T-cell (primary cell): ENCODE results near the gene MAP2K6. TPM values are rescaled to one million over a fixed set of nuclear protein-coding genes. Genes with fewer than 3 reads are reported as not detected.
A peak's percentile ranks its signal among the peaks of the same experiment; 100 is the strongest.

Source experiments
- ATAC-seq, 4 experiments: fragments of 200-7000 bp in 3 of 4; fragments of 150-1000 bp in 1 of 4; cut with Tn5 transposase; replicated peaks in 1 of 4; 1 replicate in 3 of 4; 2 replicates in 1 of 4; pipeline ENCODE4 v1.10.0; 2021; ENCODE audit warnings: moderate library complexity in 3 of 4, mild to moderate bottlenecking in 2 of 4, moderate number of reproducible peaks in 1 of 4
- CTCF ChIA-PET, 2 donors: fragments of 300-600 bp; sonication (Branson Sonifier 250); formaldehyde crosslinking; loops; one replicate each; lab custom pipeline; 2022; ENCODE audit warnings: antibody characterized with exemption in 2 of 2; lab: Charles Lee
- POLR2A ChIA-PET, 2 donors: fragments of 300-600 bp; sonication (Branson Sonifier 250); formaldehyde crosslinking; loops; one replicate each; lab custom pipeline; 2022; ENCODE audit warnings: antibody characterized with exemption in 2 of 2; lab: Charles Lee
- DNase-seq, 35 experiments: peaks; one replicate each; pipeline versions ENCODE4 v3.0.0 to v3.0.0-alpha.2; 2013 to 2023
- H3K27ac ChIP-seq: one replicate; pipeline ENCODE4 v1.5.1; 2013; ENCODE audit warnings: low read length
- H3K27me3 ChIP-seq, 2 experiments: replicated peaks in 1 of 2; 1 replicate in 1 of 2; 2 replicates in 1 of 2; pipeline versions ENCODE4 v1.6.1 to v1.7.0; 2013; ENCODE audit warnings: low read length in 1 of 2, mixed read lengths in 1 of 2; ENCODE audit not compliant: control insufficient read depth in 2 of 2, insufficient read depth in 2 of 2; ENCODE audit errors: extremely low read depth in 1 of 2
- H3K36me3 ChIP-seq, 2 donors: 1 replicate in 1 of 2; 2 replicates in 1 of 2; pipeline versions ENCODE4 v1.6.1 to v1.7.0; 2013; ENCODE audit warnings: low read length in 1 of 2; ENCODE audit not compliant: control insufficient read depth in 2 of 2, insufficient read depth in 1 of 2; ENCODE audit errors: extremely low read depth in 1 of 2
- H3K4me1 ChIP-seq, 2 experiments: 1 replicate in 1 of 2; 2 replicates in 1 of 2; pipeline versions ENCODE4 v1.6.1 to v1.7.0; 2013; ENCODE audit warnings: low read length in 2 of 2, mixed read lengths in 1 of 2; ENCODE audit not compliant: insufficient read depth in 2 of 2, control insufficient read depth in 1 of 2; ENCODE audit errors: extremely low read depth in 1 of 2
- H3K4me3 ChIP-seq, 2 donors: 1 replicate in 1 of 2; 2 replicates in 1 of 2; pipeline versions ENCODE4 v1.5.1 to v1.7.0; 2013; ENCODE audit warnings: mild to moderate bottlenecking in 2 of 2, low read length in 1 of 2, moderate library complexity in 1 of 2; ENCODE audit not compliant: control insufficient read depth in 1 of 2; ENCODE audit errors: extremely low read depth in 1 of 2
- H3K9me3 ChIP-seq: 2 replicates; pipeline ENCODE4 v1.7.0; 2013
- H3K27ac Mint-ChIP-seq, 2 donors: one replicate each; pipeline ENCODE4 v1.8.0; 2020 to 2021; ENCODE audit warnings: mild to moderate bottlenecking in 2 of 2, mixed read lengths in 2 of 2
- H3K27me3 Mint-ChIP-seq, 2 donors: one replicate each; pipeline ENCODE4 v1.8.0; 2021 to 2022; ENCODE audit warnings: mixed read lengths in 2 of 2
- H3K36me3 Mint-ChIP-seq: one replicate; pipeline ENCODE4 v1.8.0; 2021; ENCODE audit warnings: mixed read lengths
- H3K4me1 Mint-ChIP-seq, 3 donors: one replicate each; pipeline ENCODE4 v1.8.0; 2020 to 2022; ENCODE audit warnings: mixed read lengths in 3 of 3, mild to moderate bottlenecking in 1 of 3
- H3K4me3 Mint-ChIP-seq, 3 donors: one replicate each; pipeline ENCODE4 v1.8.0; 2020 to 2022; ENCODE audit warnings: mild to moderate bottlenecking in 3 of 3, mixed read lengths in 3 of 3, moderate library complexity in 3 of 3
- H3K9me3 Mint-ChIP-seq, 3 donors: one replicate each; pipeline ENCODE4 v1.8.0; 2020 to 2022; ENCODE audit warnings: mixed read lengths in 3 of 3
- WGBS: methylation state at CpG from one replicate; pipeline ENCODE4 v1.1.5; 2013; ENCODE audit warnings: missing lambda C conversion rate; ENCODE audit not compliant: insufficient coverage; 5-methylcytosine and 5-hydroxymethylcytosine counted together
- total RNA-seq, 35 experiments: library from RNA in 6 of 35; stranded (reverse) in 6 of 35; fragments of 120-200 nt in 1 of 35; gene quantifications; one replicate each; pipeline versions ENCODE4 v1.2.1 to v1.2.4 and lab custom pipeline; 2013 to 2026

The MAP2K6 gene
- total RNA-seq, 5 donors from 2014 or later (not counting 1 experiment from before 2014, with no cell fraction given), result 10.4 to 25.1 (median 11.5) TPM

- CTCF ChIA-PET, result interaction anchor here in 1 of 2 donors (0.7 kb wide), 1 partner anchor 71 kb away, joined by 4 read pairs; no protein-coding TSS in a partner anchor
- no peak overlapping the region for H3K27ac Mint-ChIP-seq
- WGBS, result 94% methylated on average over 5 of the region's 5 CpGs
Measured at GRCh38 chr17:69468207-69468606, 53.7 kb downstream of the MAP2K6 start.

GRCh38 chr17:69470702-69471101 lies 56.2 kb downstream of the MAP2K6 start:
- ChIA-PET CTCF (no interaction called here), POLR2A (no interaction called here)
- no peak overlapping the region for H3K4me3 ChIP-seq
- ATAC-seq (no peak), DNase-seq (no peak)
- no peaks in the 10 kb centered on the region for H3K27me3 ChIP-seq
- H3K4me1 ChIP-seq, result no peaks in the 10 kb centered on the region
- H3K9me3 ChIP-seq, result no peaks in the 10 kb centered on the region
- no peaks in the 10 kb centered on the region for H3K9me3 Mint-ChIP-seq
- 92% methylated on average over 2 of the region's 2 CpGs for WGBS
- no peaks in the 10 kb centered on the region for H3K27me3 Mint-ChIP-seq
- H3K27ac Mint-ChIP-seq, result peak overlapping the region in 1 of 2 donors; percentile 7
- H3K4me1 Mint-ChIP-seq, result peaks cover 9 to 46% (median 18%) of the 10 kb centered on the region in 3 donors
- no peak overlapping the region for H3K27ac ChIP-seq
- H3K36me3 ChIP-seq, result peaks cover 0 to 3% of the 10 kb centered on the region in 2 donors
- H3K4me3 Mint-ChIP-seq, result no peak overlapping the region
- H3K36me3 Mint-ChIP-seq, result peaks cover 48% of the 10 kb centered on the region

More at GRCh38 chr17:69468207-69468606, 53.7 kb downstream of the MAP2K6 start:
- peaks cover 43% of the 10 kb centered on the region for H3K36me3 Mint-ChIP-seq
- H3K4me3 Mint-ChIP-seq, result no peak overlapping the region
- H3K4me3 ChIP-seq, result no peak overlapping the region
- no peak for DNase-seq
- POLR2A ChIA-PET, result no interaction called here
- no peak for ATAC-seq
- peaks cover 0 to 3% of the 10 kb centered on the region in 2 donors for H3K36me3 ChIP-seq
- H3K9me3 ChIP-seq, result no peaks in the 10 kb centered on the region
- no peaks in the 10 kb centered on the region for H3K4me1 ChIP-seq
- peaks cover 9 to 43% (median 20%) of the 10 kb centered on the region in 3 donors for H3K4me1 Mint-ChIP-seq
- no peak overlapping the region for H3K27ac ChIP-seq
- H3K27me3 ChIP-seq, result no peaks in the 10 kb centered on the region
- no peaks in the 10 kb centered on the region for H3K27me3 Mint-ChIP-seq
- H3K9me3 Mint-ChIP-seq, result no peaks in the 10 kb centered on the region

GRCh38 chr17:69471406-69471805 lies 56.9 kb downstream of the MAP2K6 start:
- H3K4me1 ChIP-seq, result no peaks in the 10 kb centered on the region
- DNase-seq (no peak), ATAC-seq (no peak)
- peaks cover 0 to 3% of the 10 kb centered on the region in 2 donors for H3K36me3 ChIP-seq
- no peaks in the 10 kb centered on the region for H3K9me3 Mint-ChIP-seq
- CTCF ChIA-PET, result interaction anchor here in 1 of 2 donors (0.6 kb wide), 1 partner anchor 236 kb away, joined by 3 read pairs; no protein-coding TSS in a partner anchor
- no peak overlapping the region for H3K4me3 ChIP-seq
- POLR2A ChIA-PET, result no interaction called here
- no peaks in the 10 kb centered on the region for H3K9me3 ChIP-seq
- WGBS, result no CpG with 5 or more reads among the region's 3 CpGs
- no peaks in the 10 kb centered on the region for H3K27me3 Mint-ChIP-seq
- no peak overlapping the region for H3K27ac Mint-ChIP-seq
- peaks cover 50% of the 10 kb centered on the region for H3K36me3 Mint-ChIP-seq
- no peak overlapping the region for H3K4me3 Mint-ChIP-seq
- H3K4me1 Mint-ChIP-seq, result peaks cover 11 to 46% (median 17%) of the 10 kb centered on the region in 3 donors
- no peaks in the 10 kb centered on the region for H3K27me3 ChIP-seq
- no peak overlapping the region for H3K27ac ChIP-seq

- Histone ChIP-seq H3K36me3 (peaks cover 0 to 3% of the 10 kb centered on the region in 2 donors), H3K4me3 (no peak overlapping the region), H3K27ac (no peak overlapping the region), H3K4me1 (peaks cover 0 to 7% of the 10 kb centered on the region in 2 experiments), H3K9me3 (no peaks in the 10 kb centered on the region), H3K27me3 (no peaks in the 10 kb centered on the region)
- Mint-ChIP-seq H3K4me1 (peaks cover 26 to 48% (median 26%) of the 10 kb centered on the region in 3 donors), H3K4me3 (no peak overlapping the region), H3K9me3 (no peaks in the 10 kb centered on the region), H3K27me3 (no peaks in the 10 kb centered on the region), H3K27ac (no peak overlapping the region), H3K36me3 (peaks cover 46% of the 10 kb centered on the region)
- ChIA-PET CTCF (no interaction called here), POLR2A (no interaction called here)
- no CpG with 5 or more reads among the region's 7 CpGs for WGBS
- no peak for ATAC-seq
- DNase-seq, result no peak
Measured at GRCh38 chr17:69473841-69474831, 59.6 kb downstream of the MAP2K6 start.

- no peak for DNase-seq
- Histone ChIP-seq H3K4me3 (no peak overlapping the region), H3K9me3 (no peaks in the 10 kb centered on the region), H3K27me3 (no peaks in the 10 kb centered on the region), H3K36me3 (peaks cover 0 to 3% of the 10 kb centered on the region in 2 donors), H3K27ac (no peak overlapping the region), H3K4me1 (peaks cover 0 to 7% of the 10 kb centered on the region in 2 experiments)
- ChIA-PET POLR2A (no interaction called here), CTCF (no interaction called here)
- no peaks in the 10 kb centered on the region for H3K27me3 Mint-ChIP-seq
- H3K4me1 Mint-ChIP-seq, result peaks cover 26 to 35% (median 26%) of the 10 kb centered on the region in 3 donors
- no peak overlapping the region for H3K4me3 Mint-ChIP-seq
- no peak for ATAC-seq
- H3K36me3 Mint-ChIP-seq, result peaks cover 39% of the 10 kb centered on the region
- H3K27ac Mint-ChIP-seq, result no peak overlapping the region
- no peaks in the 10 kb centered on the region for H3K9me3 Mint-ChIP-seq
- 89% methylated on average over 4 of the region's 6 CpGs for WGBS
Measured at GRCh38 chr17:69477204-69477902, 62.9 kb downstream of the MAP2K6 start.

- no peaks in the 10 kb centered on the region for H3K27me3 Mint-ChIP-seq
- WGBS, result 95% methylated on average over 2 of the region's 4 CpGs
- H3K36me3 Mint-ChIP-seq, result peaks cover 45% of the 10 kb centered on the region
- no peaks in the 10 kb centered on the region for H3K27me3 ChIP-seq
- no peaks in the 10 kb centered on the region for H3K9me3 ChIP-seq
- DNase-seq, result no peak
- H3K4me1 ChIP-seq, result peaks cover 0 to 7% of the 10 kb centered on the region in 2 experiments
- ChIA-PET CTCF (interaction anchor here in 1 of 2 donors (0.6 kb wide), 1 partner anchor 11 kb away, joined by 3 read pairs; no protein-coding TSS in a partner anchor), POLR2A (no interaction called here)
- no peak overlapping the region for H3K27ac ChIP-seq
- no peak for ATAC-seq
- H3K4me1 Mint-ChIP-seq, result peaks cover 26 to 31% (median 26%) of the 10 kb centered on the region in 3 donors
- H3K27ac Mint-ChIP-seq, result no peak overlapping the region
- no peak overlapping the region for H3K4me3 Mint-ChIP-seq
- no peaks in the 10 kb centered on the region for H3K9me3 Mint-ChIP-seq
- H3K4me3 ChIP-seq, result no peak overlapping the region
- H3K36me3 ChIP-seq, result no peaks in the 10 kb centered on the region
Measured at GRCh38 chr17:69477903-69478266, 63.4 kb downstream of the MAP2K6 start.
